SK-N-MC (cell line): ENCODE data around the gene RXFP3.

Experiments used
- EZH2 ChIP-seq: fragments of 200-600 bp; sonication (generic); IDR thresholded peaks from one replicate; pipeline ENCODE4 v1.6.1; 2017; ENCODE audit warnings: antibody characterized with exemption
- POLR2AphosphoS5 ChIP-seq: IDR thresholded peaks from 2 replicates; pipeline ENCODE4 v1.6.1; 2012; ENCODE audit warnings: mild to moderate bottlenecking, low read depth, low read length, borderline replicate concordance

DNA sequence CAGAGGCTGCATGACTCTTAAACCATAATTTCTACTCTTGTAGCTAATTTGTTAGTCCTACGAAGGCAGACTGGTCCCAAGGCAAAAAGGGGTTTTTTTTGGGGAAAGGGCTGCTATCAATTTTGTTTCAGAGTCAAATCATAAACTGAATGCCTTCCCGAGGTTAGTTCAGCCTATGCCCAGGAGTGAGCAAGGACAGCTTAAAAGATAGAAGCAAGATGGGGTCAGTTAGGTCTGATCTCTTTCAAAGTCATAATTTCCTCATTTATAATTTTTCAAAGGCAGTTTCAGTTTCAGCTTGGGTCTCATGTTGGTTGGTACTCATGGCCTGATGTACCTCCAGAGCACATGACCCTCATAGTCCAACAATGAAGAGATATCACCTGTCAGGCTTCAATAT lies 7.9 kb upstream of the RXFP3 start:
- TF ChIP-seq POLR2AphosphoS5 (no peak), EZH2 (no peak)
